Gastrocnemius medialis (tissue), 4 donors: ENCODE measurements around the gene IDH1. TPM values are rescaled to one million over a fixed set of nuclear protein-coding genes. Genes with fewer than 3 reads are reported as not detected.

ENCODE experiments used
- ATAC-seq, 2 donors: fragments of 150-250 bp; one replicate each; pipeline ENCODE4 v1.9.1; 2016
- DNase-seq, 2 donors: peaks; one replicate each; pipeline ENCODE4 v3.0.0-alpha.2; 2019
- H3K27ac ChIP-seq, 4 donors: fragments of 200-600 bp; sonication (generic); 1 replicate in 1 of 4; 2 replicates in 3 of 4; pipeline ENCODE4 v1.5.1; 2016 to 2018; ENCODE audit warnings: mild to moderate bottlenecking in 2 of 4, moderate library complexity in 1 of 4
- H3K27me3 ChIP-seq, 3 donors: fragments of 200-600 bp; sonication (generic) in 2 of 3; 1 replicate in 1 of 3; 2 replicates in 2 of 3; pipeline versions ENCODE4 v1.5.1 to v1.6.0; 2016 to 2019; ENCODE audit warnings: mild to moderate bottlenecking in 1 of 3, moderate library complexity in 1 of 3
- H3K36me3 ChIP-seq, 2 donors: fragments of 200-600 bp; sonication (generic) in 1 of 2; one replicate each; pipeline ENCODE4 v1.5.1; 2017 to 2018
- H3K4me1 ChIP-seq, 2 donors: fragments of 200-600 bp; sonication (generic) in 1 of 2; one replicate each; pipeline ENCODE4 v1.5.1; 2016 to 2017; ENCODE audit warnings: mild to moderate bottlenecking in 2 of 2
- H3K4me3 ChIP-seq, 4 donors: fragments of 200-600 bp; sonication (generic) in 3 of 4; 1 replicate in 1 of 4; 2 replicates in 3 of 4; pipeline ENCODE4 v1.5.1; 2016 to 2019; ENCODE audit warnings: mild to moderate bottlenecking in 2 of 4
- H3K9me3 ChIP-seq, 3 donors: fragments of 200-600 bp; sonication (generic) in 2 of 3; 1 replicate in 1 of 3; 2 replicates in 2 of 3; pipeline ENCODE4 v1.5.1; 2016 to 2019
- CTCF ChIP-seq, 5 experiments: fragments of 450-650 bp in 3 of 5; fragments of 200-600 bp in 2 of 5; sonication (generic) in 2 of 5; IDR thresholded peaks in 4 of 5; conservative IDR thresholded peaks in 1 of 5; 1 replicate in 4 of 5; 2 replicates in 1 of 5; pipeline ENCODE4 v1.5.1; 2016 to 2019; ENCODE audit warnings: antibody characterized with exemption in 5 of 5, mild to moderate bottlenecking in 3 of 5, moderate library complexity in 3 of 5
- POLR2A ChIP-seq, 2 donors: fragments of 450-650 bp; IDR thresholded peaks; one replicate each; pipeline ENCODE4 v1.6.1; 2017; ENCODE audit warnings: antibody characterized with exemption in 2 of 2, mild to moderate bottlenecking in 2 of 2, moderate library complexity in 2 of 2
- in situ Hi-C, 4 donors: fragments of 200-750 bp; cut with MboI; loops; one replicate each; pipeline versions ENCODE4 v1.15.0 to v1.8.0; 2017; ENCODE audit warnings: low sequenced_read_pairs in 4 of 4
- intact Hi-C: fragments of 100-400 bp; cut with DNase I; formaldehyde crosslinking; loops from one replicate; pipeline ENCODE4 v1.15.1; 2023; ENCODE audit warnings: low total_unique reads
- total RNA-seq, 4 donors: library from RNA; depleted of rRNA; stranded (reverse); fragments of >200 nt; gene quantifications; one replicate each; pipeline versions ENCODE4 v1.1.0 to v1.2.3, GENCODE V29; 2016

IDH1 gene
- total RNA-seq, 4 donors from 2014 or later: 11.2 to 39.0 (median 15.0) TPM

- in situ Hi-C loops: no loop called here
- DNase-seq (no peak), ATAC-seq (no peak)
- intact Hi-C loops: no loop called here
- TF ChIP-seq POLR2A (IDR thresholded peaks at IDR 0.05) (no peak), CTCF (IDR thresholded peaks at IDR 0.05 in 4 of 5, conservative IDR thresholded peaks at IDR 0.05 in 1 of 5) (no peak)
- Histone ChIP-seq H3K4me1 (no peaks in the 10 kb centered on the region), H3K36me3 (no peaks in the 10 kb centered on the region), H3K9me3 (no peaks in the 10 kb centered on the region), H3K27ac (no peak overlapping the region), H3K27me3 (no peaks in the 10 kb centered on the region), H3K4me3 (no peak overlapping the region)
Observed at GRCh38 chr2:208195531-208195930, 59.3 kb downstream of the IDH1 start.

GRCh38 chr2:208192611-208193236 is 62.1 kb downstream of the IDH1 start:
- Histone ChIP-seq H3K27ac (no peak overlapping the region), H3K9me3 (no peaks in the 10 kb centered on the region), H3K4me3 (no peak overlapping the region), H3K36me3 (no peaks in the 10 kb centered on the region), H3K4me1 (no peaks in the 10 kb centered on the region), H3K27me3 (no peaks in the 10 kb centered on the region)
- DNase-seq (no peak), ATAC-seq (no peak)
- in situ Hi-C loops: no loop called here
- TF ChIP-seq POLR2A (IDR thresholded peaks at IDR 0.05) (no peak), CTCF (IDR thresholded peaks at IDR 0.05 in 4 of 5, conservative IDR thresholded peaks at IDR 0.05 in 1 of 5) (no peak)
- intact Hi-C loops: no loop called here

- no peak within 1 kb of the TSS for H3K4me3 ChIP-seq
- H3K27me3 ChIP-seq: peaks cover 0 to 5% (median 5%) of the 10 kb centered on the region in 3 donors
- intact Hi-C loops: no loop called here
- TF ChIP-seq POLR2A (IDR thresholded peaks at IDR 0.05) (no peak), CTCF (IDR thresholded peaks at IDR 0.05 in 4 of 5, conservative IDR thresholded peaks at IDR 0.05 in 1 of 5) (no peak)
- DNase-seq (no peak), ATAC-seq (no peak)
- H3K9me3 ChIP-seq: no peaks in the 10 kb centered on the region
- in situ Hi-C loops: no loop called here
- H3K4me1 ChIP-seq: no peaks in the 10 kb centered on the region
- H3K36me3 ChIP-seq: no peaks in the 10 kb centered on the region
- H3K27ac ChIP-seq: no peak within 1 kb of the TSS
Observed at GRCh38 chr2:208189810-208190503, 64.9 kb downstream of the IDH1 start, which contains the start of gene C2orf80. Gene C2orf80 (minus strand): TSS chr2:208190030. CDS start chr2:208186986, 3,044 bp downstream.

- Histone ChIP-seq H3K4me3 (no peak overlapping the region), H3K9me3 (no peaks in the 10 kb centered on the region), H3K27me3 (peaks cover 0 to 7% (median 5%) of the 10 kb centered on the region in 3 donors), H3K4me1 (no peaks in the 10 kb centered on the region), H3K36me3 (no peaks in the 10 kb centered on the region), H3K27ac (no peak overlapping the region)
- TF ChIP-seq POLR2A (IDR thresholded peaks at IDR 0.05) (no peak), CTCF (IDR thresholded peaks at IDR 0.05 in 4 of 5, conservative IDR thresholded peaks at IDR 0.05 in 1 of 5) (no peak)
- no peak for DNase-seq
- in situ Hi-C loops: no loop called here
- intact Hi-C loops: no loop called here
- no peak for ATAC-seq
Observed at GRCh38 chr2:208189069-208189809, 65.6 kb downstream of the IDH1 start.
